SK-N-MC (cell line): ENCODE measurements around the gene LIMS2.

Experiments used
- DNase-seq: peaks from one replicate; pipeline ENCODE4 v3.0.0-alpha.2; 2011; ENCODE audit warnings: low read depth, low spot score
- H3K27ac ChIP-seq: fragments of 200-600 bp; sonication (generic); 2 replicates; pipeline ENCODE4 v1.5.1; 2016; ENCODE audit warnings: mixed run types
- H3K36me3 ChIP-seq: fragments of 200-600 bp; sonication (generic); 2 replicates; pipeline ENCODE4 v1.6.1; 2017; ENCODE audit warnings: antibody characterized with exemption, low read length, mixed read lengths; ENCODE audit not compliant: insufficient read depth
- H3K4me3 ChIP-seq: fragments of 200-600 bp; sonication (generic); 2 replicates; pipeline ENCODE4 v1.5.1; 2016
- H3K9ac ChIP-seq: fragments of 200-600 bp; sonication (generic); 2 replicates; pipeline ENCODE4 v1.8.0; 2017; ENCODE audit warnings: mixed run types, mixed read lengths; ENCODE audit not compliant: insufficient read length
- H3K9me3 ChIP-seq: fragments of 200-600 bp; sonication (generic); 2 replicates; pipeline ENCODE4 v1.6.1; 2017; ENCODE audit warnings: low read depth, mild to moderate bottlenecking, antibody characterized with exemption, low read length, moderate library complexity, mixed read lengths
- EZH2 ChIP-seq: fragments of 200-600 bp; sonication (generic); IDR thresholded peaks from one replicate; pipeline ENCODE4 v1.6.1; 2017; ENCODE audit warnings: antibody characterized with exemption
- FOXP2 ChIP-seq: optimal IDR thresholded peaks from 2 replicates; pipeline ENCODE3; 2011; ENCODE audit warnings: mild to moderate bottlenecking, moderate library complexity; ENCODE audit not compliant: insufficient read depth; ENCODE audit errors: extremely low read length, control extremely low read depth
- POLR2AphosphoS5 ChIP-seq: IDR thresholded peaks from 2 replicates; pipeline ENCODE4 v1.6.1; 2012; ENCODE audit warnings: mild to moderate bottlenecking, low read depth, low read length, borderline replicate concordance

LIMS2 gene

DNA sequence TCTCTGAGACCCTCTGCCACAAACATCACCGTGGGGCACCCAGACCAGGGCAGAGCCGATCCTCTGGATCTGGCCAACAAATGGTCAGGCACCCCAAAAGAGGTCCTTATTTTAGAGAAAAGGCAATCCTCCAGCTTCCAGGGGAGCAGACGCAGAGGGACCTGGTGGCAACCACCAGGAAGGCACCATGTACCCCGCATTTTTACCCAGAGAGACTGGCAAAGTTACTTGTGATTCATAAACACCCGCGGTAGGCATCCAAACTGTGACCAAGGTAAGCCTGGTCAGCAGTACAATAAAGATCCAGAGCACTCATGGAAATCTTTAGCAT, 10.5 kb downstream of the LIMS2 start:
- DNase-seq, result no peak
- Histone ChIP-seq H3K36me3 (no peaks in the 10 kb centered on the region), H3K9me3 (no peaks in the 10 kb centered on the region), H3K27ac (no peak overlapping the region), H3K9ac (no peak overlapping the region), H3K4me3 (no peak overlapping the region)
- no peak for TF ChIP-seq POLR2AphosphoS5
- no peak for TF ChIP-seq EZH2
- TF ChIP-seq FOXP2, result no peak

DNA sequence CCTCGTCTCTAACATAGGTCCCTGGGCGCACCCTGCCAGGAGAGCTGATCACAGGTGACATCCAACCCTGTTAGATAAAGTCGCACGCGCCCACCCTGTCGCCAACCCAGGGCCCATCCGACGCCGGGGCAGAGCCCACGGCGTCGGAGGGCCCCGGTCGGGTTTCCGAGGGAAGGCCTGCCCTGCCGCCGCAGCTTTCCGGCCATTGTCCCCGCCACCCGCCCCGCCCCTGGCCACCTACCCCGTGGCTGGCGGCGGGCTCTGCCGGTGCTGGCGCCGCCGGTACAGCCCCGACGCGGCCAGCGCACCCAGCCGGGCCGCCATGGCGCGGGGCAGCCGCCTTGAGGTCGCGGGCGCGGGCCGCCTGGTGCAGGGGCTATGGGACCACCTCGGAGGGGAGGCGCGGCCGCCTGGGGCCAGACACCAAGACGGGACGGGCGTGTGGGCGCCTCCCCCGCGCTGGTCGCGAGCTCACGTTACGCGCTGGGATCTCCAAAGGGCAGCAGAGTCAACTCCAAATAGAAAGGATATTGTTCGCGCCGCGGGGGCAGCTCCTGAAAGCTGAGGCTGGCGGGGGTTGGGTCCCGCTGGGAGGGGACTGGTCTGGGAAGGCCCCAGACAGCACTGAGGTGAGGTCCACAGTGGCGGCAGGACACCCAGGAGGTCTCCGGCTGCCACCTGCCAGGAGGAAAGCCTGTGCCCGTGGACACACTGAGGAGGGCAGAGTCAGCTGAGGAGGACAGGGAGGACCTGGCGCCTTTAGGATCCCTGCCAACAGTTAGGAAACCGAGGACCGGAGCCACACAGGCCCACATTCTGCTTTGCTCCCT, 11.1 kb downstream of the LIMS2 start:
- H3K9me3 ChIP-seq, result no peaks in the 10 kb centered on the region
- TF ChIP-seq POLR2AphosphoS5 (no peak), EZH2 (no peak), FOXP2 (no peak)
- H3K4me3 ChIP-seq, result no peak overlapping the region
- H3K36me3 ChIP-seq, result no peaks in the 10 kb centered on the region
- no peak overlapping the region for H3K27ac ChIP-seq
- no peak for DNase-seq
- no peak overlapping the region for H3K9ac ChIP-seq

DNA sequence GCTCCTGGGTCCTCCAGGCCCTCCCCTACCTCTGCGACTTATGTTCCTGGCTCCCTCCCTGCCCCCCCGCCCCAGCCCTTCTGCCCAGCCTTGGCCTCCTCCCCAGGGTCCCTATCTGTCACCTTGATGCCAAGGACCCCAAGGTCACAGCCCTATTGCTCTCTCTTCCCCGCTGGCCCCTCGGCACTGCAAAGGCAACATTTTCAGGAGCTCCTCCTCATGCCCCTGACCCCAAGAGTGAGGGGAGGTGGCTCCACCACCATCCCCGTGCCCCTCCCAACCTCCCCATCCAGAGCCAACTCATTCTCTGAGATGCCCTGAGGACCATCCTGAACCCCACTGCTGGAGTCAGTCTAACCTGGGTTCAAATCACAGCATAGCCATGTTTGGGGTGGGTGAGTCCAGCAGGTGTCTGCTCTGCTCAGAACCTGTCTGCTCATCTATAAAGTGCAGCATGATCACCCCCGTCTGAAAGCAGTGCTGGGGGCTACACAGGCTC, 11.7 kb downstream of the LIMS2 start:
- Histone ChIP-seq H3K9me3 (no peaks in the 10 kb centered on the region), H3K36me3 (no peaks in the 10 kb centered on the region), H3K4me3 (no peak overlapping the region), H3K9ac (no peak overlapping the region), H3K27ac (no peak overlapping the region)
- TF ChIP-seq EZH2, result no peak
- no peak for TF ChIP-seq POLR2AphosphoS5
- TF ChIP-seq FOXP2, result no peak
- DNase-seq, result no peak

DNA sequence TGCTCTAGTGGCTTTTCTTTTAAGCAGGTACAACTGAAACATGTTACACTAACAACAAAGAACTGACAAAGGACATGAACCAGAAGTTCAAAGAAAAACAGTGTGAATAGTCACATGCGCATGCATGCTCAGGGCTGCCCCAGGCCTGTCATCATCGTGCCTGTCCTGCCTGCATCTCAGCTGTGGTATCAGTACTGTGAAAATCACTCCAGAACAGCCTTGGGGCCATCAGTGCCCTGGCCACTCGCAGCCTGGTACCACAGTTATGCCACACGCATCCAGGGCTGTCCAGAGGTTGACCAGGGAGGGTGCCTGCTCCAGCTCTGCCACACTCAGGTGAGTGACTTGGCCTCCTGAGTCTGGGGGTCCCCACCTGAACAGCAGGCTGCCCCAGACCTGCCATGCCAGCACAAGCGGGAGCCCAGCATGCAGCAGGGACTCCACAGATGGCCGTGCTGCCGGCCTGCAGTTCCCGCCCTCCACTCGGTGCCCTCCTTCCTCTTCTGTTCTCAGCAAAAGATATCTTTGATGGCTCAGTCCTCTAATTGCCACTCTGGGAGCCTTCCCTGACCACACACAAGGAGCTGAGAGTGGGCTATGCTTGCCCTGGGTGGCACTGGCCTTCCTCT, 12.3 kb downstream of the LIMS2 start:
- Histone ChIP-seq H3K9me3 (no peaks in the 10 kb centered on the region), H3K4me3 (no peak overlapping the region), H3K36me3 (no peaks in the 10 kb centered on the region), H3K27ac (no peak overlapping the region), H3K9ac (no peak overlapping the region)
- DNase-seq, result no peak
- TF ChIP-seq EZH2 (no peak), FOXP2 (no peak)

DNA sequence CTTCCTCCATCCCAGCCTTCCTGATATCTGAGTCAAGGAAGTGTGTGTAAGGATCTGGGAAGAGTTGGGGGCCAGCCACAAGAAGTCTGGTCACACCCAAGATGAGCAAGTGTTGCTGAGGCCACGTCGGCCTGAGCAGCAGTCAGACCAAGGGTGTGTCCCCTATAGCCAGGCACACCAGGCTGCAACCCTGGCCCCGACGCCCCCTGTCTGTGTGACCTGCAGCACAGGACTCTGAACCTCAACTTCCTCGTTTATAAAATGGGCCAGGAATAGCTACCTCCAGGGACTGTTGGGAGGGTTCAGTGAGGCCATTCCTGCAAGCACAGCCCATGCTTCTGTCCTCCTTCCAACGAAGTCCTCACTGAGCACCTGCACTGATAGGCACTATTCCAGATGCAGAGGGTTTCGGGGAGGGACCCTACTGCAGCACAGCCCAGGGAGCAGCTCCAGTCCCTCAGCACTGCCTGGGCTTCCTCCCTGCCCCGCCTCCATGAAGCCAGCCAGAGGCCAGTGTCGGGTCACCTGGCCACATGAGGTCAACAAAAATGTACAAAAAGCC, 13.3 kb downstream of the LIMS2 start:
- H3K4me3 ChIP-seq, result no peak overlapping the region
- no peak overlapping the region for H3K9ac ChIP-seq
- TF ChIP-seq FOXP2 (no peak), POLR2AphosphoS5 (no peak), EZH2 (no peak)
- no peak overlapping the region for H3K27ac ChIP-seq
- no peak for DNase-seq
- H3K36me3 ChIP-seq, result no peaks in the 10 kb centered on the region
- no peaks in the 10 kb centered on the region for H3K9me3 ChIP-seq

DNA sequence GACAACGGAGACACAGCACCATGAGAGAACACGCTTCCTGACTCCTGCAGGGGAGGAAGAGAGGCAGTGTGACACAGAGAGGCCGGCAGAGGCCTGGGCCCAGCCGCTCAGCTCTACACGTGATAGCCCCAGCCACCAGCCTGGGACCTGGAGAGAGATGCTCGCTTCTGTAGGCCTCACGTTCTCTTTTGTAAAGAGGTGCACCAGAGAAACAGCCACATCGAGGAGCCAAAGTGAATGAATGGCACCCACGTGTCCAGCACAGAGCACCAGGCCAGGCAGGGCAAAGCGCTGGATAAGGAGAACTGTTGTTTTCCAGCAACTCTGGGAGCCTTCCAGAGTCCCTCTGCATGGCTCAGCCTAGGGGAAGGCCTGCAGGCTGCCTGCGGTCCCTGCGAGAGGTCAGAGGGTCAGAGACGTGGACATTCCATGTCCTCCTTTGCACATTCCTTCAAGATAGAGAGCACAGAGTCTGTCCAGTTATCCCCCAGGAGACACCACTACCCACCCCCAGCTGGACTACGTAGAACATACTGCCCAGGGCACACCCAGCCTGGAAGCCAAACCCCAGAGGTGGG, 14.2 kb downstream of the LIMS2 start:
- no peak overlapping the region for H3K27ac ChIP-seq
- no peak for DNase-seq
- H3K4me3 ChIP-seq, result no peak overlapping the region
- H3K9me3 ChIP-seq, result no peaks in the 10 kb centered on the region
- no peak overlapping the region for H3K9ac ChIP-seq
- no peaks in the 10 kb centered on the region for H3K36me3 ChIP-seq
- TF ChIP-seq POLR2AphosphoS5 (no peak), EZH2 (no peak), FOXP2 (no peak)

DNA sequence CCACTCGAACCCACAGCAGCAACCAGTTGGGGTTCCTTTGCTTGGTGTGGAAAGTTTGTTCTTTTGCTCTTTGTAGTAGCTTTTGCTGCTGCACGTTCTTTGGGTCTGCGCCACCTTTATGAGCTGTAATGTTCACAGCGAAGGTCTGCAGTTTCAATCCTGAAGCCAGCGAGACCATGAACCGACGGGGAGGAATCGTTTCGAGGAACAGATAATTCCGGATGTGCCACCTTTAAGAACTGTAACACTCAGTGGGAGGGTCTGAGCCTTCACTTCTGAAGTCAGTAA, 15.1 kb downstream of the LIMS2 start:
- no peak for DNase-seq

More for the DNA sequence above, 15.1 kb downstream of the LIMS2 start:
- Histone ChIP-seq H3K4me3 (no peak overlapping the region), H3K27ac (no peak overlapping the region), H3K36me3 (no peaks in the 10 kb centered on the region), H3K9ac (no peak overlapping the region), H3K9me3 (no peaks in the 10 kb centered on the region)
- TF ChIP-seq POLR2AphosphoS5 (no peak), FOXP2 (no peak), EZH2 (no peak)
